HUES64 (cell line): ENCODE data around the gene GSG1L.

Source experiments
- H3K27ac ChIP-seq: 2 replicates; pipeline ENCODE4 v1.7.0; 2013; ENCODE audit warnings: low read depth, low read length, inconsistent platforms
- H3K27me3 ChIP-seq: 2 replicates; pipeline ENCODE4 v1.6.1; 2013; ENCODE audit warnings: mild to moderate bottlenecking, low read length; ENCODE audit not compliant: insufficient read depth
- H3K36me3 ChIP-seq: 2 replicates; pipeline ENCODE4 v1.6.1; 2013; ENCODE audit warnings: mild to moderate bottlenecking, low read length; ENCODE audit not compliant: insufficient read depth
- H3K4me1 ChIP-seq: 2 replicates; pipeline ENCODE4 v1.6.1; 2013; ENCODE audit warnings: mild to moderate bottlenecking, low read length, moderate library complexity; ENCODE audit not compliant: insufficient read depth
- H3K4me3 ChIP-seq: 2 replicates; pipeline ENCODE4 v1.5.1; 2013; ENCODE audit warnings: mild to moderate bottlenecking, low read length, moderate library complexity
- H3K9ac ChIP-seq: 2 replicates; pipeline ENCODE4 v1.6.1; 2013; ENCODE audit warnings: mild to moderate bottlenecking, low read depth, low read length
- H3K9me3 ChIP-seq: 2 replicates; pipeline ENCODE4 v1.6.1; 2013; ENCODE audit warnings: low read depth, low read length; ENCODE audit not compliant: insufficient read depth
- WGBS: fragments of 150-250, 120-280 bp; methylation state at CpG from one replicate; pipeline ENCODE4 v1.1.7; 2013; ENCODE audit warnings: missing lambda C conversion rate; 5-methylcytosine and 5-hydroxymethylcytosine counted together

GSG1L gene

GRCh38 chr16:27817038-27817437 lies 246.5 kb downstream of the GSG1L start:
- no peaks in the 10 kb centered on the region for H3K27me3 ChIP-seq
- no peak overlapping the region for H3K4me3 ChIP-seq
- H3K9me3 ChIP-seq: no peaks in the 10 kb centered on the region
- H3K36me3 ChIP-seq: no peaks in the 10 kb centered on the region
- H3K9ac ChIP-seq: no peak overlapping the region
- no peaks in the 10 kb centered on the region for H3K4me1 ChIP-seq
- H3K27ac ChIP-seq: no peak overlapping the region
- 89% methylated on average over 5 of the region's 5 CpGs for WGBS

GRCh38 chr16:27816561-27816960 lies 247.0 kb downstream of the GSG1L start:
- no peaks in the 10 kb centered on the region for H3K27me3 ChIP-seq
- 84% methylated on average over 5 of the region's 5 CpGs for WGBS
- no peaks in the 10 kb centered on the region for H3K36me3 ChIP-seq

GRCh38 chr16:27813591-27813990 lies 249.9 kb downstream of the GSG1L start:
- H3K36me3 ChIP-seq: no peaks in the 10 kb centered on the region
- no peaks in the 10 kb centered on the region for H3K9me3 ChIP-seq
- H3K27ac ChIP-seq: no peak overlapping the region
- no peaks in the 10 kb centered on the region for H3K4me1 ChIP-seq
- WGBS: 91% methylated on average over 9 of the region's 9 CpGs
- H3K27me3 ChIP-seq: no peaks in the 10 kb centered on the region
- no peak overlapping the region for H3K9ac ChIP-seq
- no peak overlapping the region for H3K4me3 ChIP-seq

More at GRCh38 chr16:27816561-27816960, 247.0 kb downstream of the GSG1L start:
- Histone ChIP-seq H3K9ac (no peak overlapping the region), H3K9me3 (no peaks in the 10 kb centered on the region), H3K4me1 (no peaks in the 10 kb centered on the region), H3K27ac (no peak overlapping the region), H3K4me3 (no peak overlapping the region)

- Histone ChIP-seq H3K27ac (no peak overlapping the region), H3K4me3 (no peak overlapping the region), H3K27me3 (no peaks in the 10 kb centered on the region), H3K36me3 (no peaks in the 10 kb centered on the region), H3K4me1 (no peaks in the 10 kb centered on the region), H3K9me3 (no peaks in the 10 kb centered on the region), H3K9ac (no peak overlapping the region)
- 91% methylated on average over 3 of the region's 3 CpGs for WGBS
Measured at GRCh38 chr16:27811881-27812280, 251.6 kb downstream of the GSG1L start.

- H3K36me3 ChIP-seq: no peaks in the 10 kb centered on the region
- H3K9me3 ChIP-seq: no peaks in the 10 kb centered on the region
- 0 out of 2 replicates have a peak, but pooled peaks cover 6% of the 10 kb centered on the region for H3K4me1 ChIP-seq
- WGBS: 85% methylated on average over 5 of the region's 5 CpGs
- H3K4me3 ChIP-seq: no peak overlapping the region
- H3K9ac ChIP-seq: no peak overlapping the region
- H3K27me3 ChIP-seq: no peaks in the 10 kb centered on the region; the same call in 1 of the 2 replicates
- no peak overlapping the region for H3K27ac ChIP-seq
Measured at GRCh38 chr16:27806986-27807385, 256.5 kb downstream of the GSG1L start.

- Histone ChIP-seq H3K27me3 (no peaks in the 10 kb centered on the region; the same call in 1 of the 2 replicates), H3K9ac (no peak overlapping the region), H3K4me1 (0 out of 2 replicates have a peak, but pooled peaks cover 6% of the 10 kb centered on the region), H3K9me3 (no peaks in the 10 kb centered on the region), H3K36me3 (no peaks in the 10 kb centered on the region), H3K27ac (no peak overlapping the region), H3K4me3 (no peak overlapping the region)
Measured at GRCh38 chr16:27806388-27806787, 257.1 kb downstream of the GSG1L start.

- 54% methylated on average over 5 of the region's 5 CpGs for WGBS
- Histone ChIP-seq H3K4me3 (no peak overlapping the region), H3K4me1 (0 out of 2 replicates have a peak, but pooled peaks cover 6% of the 10 kb centered on the region), H3K36me3 (no peaks in the 10 kb centered on the region), H3K9ac (no peak overlapping the region), H3K27me3 (no peaks in the 10 kb centered on the region; the same call in 1 of the 2 replicates), H3K9me3 (no peaks in the 10 kb centered on the region), H3K27ac (no peak overlapping the region)
Measured at GRCh38 chr16:27805828-27806351, 257.6 kb downstream of the GSG1L start.

GRCh38 chr16:27803775-27804549 lies 259.6 kb downstream of the GSG1L start:
- no peak overlapping the region for H3K9ac ChIP-seq
- 31% methylated on average over 10 of the region's 10 CpGs for WGBS
- no peak overlapping the region for H3K27ac ChIP-seq
- no peaks in the 10 kb centered on the region for H3K9me3 ChIP-seq
- peak overlapping the region; percentile 24; the same call in 1 of the 2 replicates for H3K4me3 ChIP-seq
- 0 out of 2 replicates have a peak, but pooled peaks cover 6% of the 10 kb centered on the region for H3K4me1 ChIP-seq
- H3K27me3 ChIP-seq: no peaks in the 10 kb centered on the region; the same call in 1 of the 2 replicates
- no peaks in the 10 kb centered on the region for H3K36me3 ChIP-seq

GRCh38 chr16:27802664-27803439 lies 260.7 kb downstream of the GSG1L start:
- H3K27ac ChIP-seq: no peak overlapping the region
- no peak overlapping the region for H3K4me3 ChIP-seq
- no peaks in the 10 kb centered on the region for H3K36me3 ChIP-seq
- H3K9me3 ChIP-seq: no peaks in the 10 kb centered on the region
- 0 out of 2 replicates have a peak, but pooled peaks cover 6% of the 10 kb centered on the region for H3K4me1 ChIP-seq
- no peak overlapping the region for H3K9ac ChIP-seq
- no peaks in the 10 kb centered on the region; the same call in 1 of the 2 replicates for H3K27me3 ChIP-seq
- WGBS: 82% methylated on average over 12 of the region's 12 CpGs

GRCh38 chr16:27801289-27801945 lies 262.1 kb downstream of the GSG1L start:
- WGBS: 91% methylated on average over 18 of the region's 18 CpGs
- Histone ChIP-seq H3K9me3 (no peaks in the 10 kb centered on the region), H3K27ac (no peak overlapping the region), H3K4me1 (0 out of 2 replicates have a peak, but pooled peaks cover 6% of the 10 kb centered on the region), H3K27me3 (no peaks in the 10 kb centered on the region; the same call in 1 of the 2 replicates), H3K9ac (no peak overlapping the region), H3K4me3 (no peak overlapping the region), H3K36me3 (no peaks in the 10 kb centered on the region)
